Natural killer cell (primary cell): ENCODE results near the gene KDM4B. TPM values are rescaled to one million over a fixed set of nuclear protein-coding genes. Genes with fewer than 3 reads are reported as not detected.

Experiments
- ATAC-seq, 3 donors: fragments of 150-1000 bp in 2 of 3; fragments of 200-7000 bp in 1 of 3; cut with Tn5 transposase; 1 replicate in 1 of 3; 2 replicates in 2 of 3; pipeline ENCODE4 v1.10.0; 2021; ENCODE audit warnings: mild to moderate bottlenecking in 2 of 3, moderate library complexity in 2 of 3
- DNase-seq, 2 donors: peaks; one replicate each; pipeline versions ENCODE4 v3.0.0 to v3.0.0-alpha.2; 2013 to 2021; ENCODE audit warnings: mixed read lengths in 1 of 2
- H3K27ac ChIP-seq: one replicate; pipeline ENCODE4 v1.5.1; 2013; ENCODE audit warnings: mild to moderate bottlenecking, low read length
- H3K27me3 ChIP-seq: one replicate; pipeline ENCODE4 v1.6.1; 2013; ENCODE audit warnings: low read length; ENCODE audit not compliant: control insufficient read depth, insufficient read depth
- H3K36me3 ChIP-seq: one replicate; pipeline ENCODE4 v1.6.1; 2013; ENCODE audit warnings: low read length; ENCODE audit not compliant: control insufficient read depth, insufficient read depth
- H3K4me1 ChIP-seq: one replicate; pipeline ENCODE4 v1.6.1; 2013; ENCODE audit warnings: low read length; ENCODE audit not compliant: control insufficient read depth, insufficient read depth
- H3K4me3 ChIP-seq: one replicate; pipeline ENCODE4 v1.5.1; 2013; ENCODE audit warnings: low read length
- H3K9me3 ChIP-seq: one replicate; pipeline ENCODE4 v1.6.1; 2013; ENCODE audit warnings: low read length; ENCODE audit not compliant: control insufficient read depth, insufficient read depth
- H3K27ac Mint-ChIP-seq, 2 donors: one replicate each; pipeline ENCODE4 v1.8.0; 2022; ENCODE audit warnings: mild to moderate bottlenecking in 2 of 2, mixed read lengths in 2 of 2, moderate library complexity in 1 of 2
- H3K27me3 Mint-ChIP-seq, 2 donors: one replicate each; pipeline ENCODE4 v1.8.0; 2022; ENCODE audit warnings: low read depth in 2 of 2, mixed read lengths in 2 of 2
- H3K36me3 Mint-ChIP-seq: one replicate; pipeline ENCODE4 v1.8.0; 2022; ENCODE audit warnings: mixed read lengths
- H3K4me1 Mint-ChIP-seq, 2 donors: one replicate each; pipeline ENCODE4 v1.8.0; 2022; ENCODE audit warnings: mixed read lengths in 2 of 2
- H3K4me3 Mint-ChIP-seq: one replicate; pipeline ENCODE4 v1.8.0; 2022; ENCODE audit warnings: mild to moderate bottlenecking, moderate library complexity, mixed read lengths
- H3K9me3 Mint-ChIP-seq, 2 donors: one replicate each; pipeline ENCODE4 v1.8.0; 2022; ENCODE audit warnings: mixed read lengths in 2 of 2
- CTCF ChIP-seq: fragments of 200-600 bp; IDR thresholded peaks from one replicate; pipeline ENCODE4 v1.8.0; 2022; ENCODE audit warnings: antibody characterized with exemption
- WGBS: methylation state at CpG from one replicate; pipeline ENCODE4 v1.1.7; 2013; ENCODE audit warnings: missing lambda C conversion rate; ENCODE audit not compliant: insufficient coverage; 5-methylcytosine and 5-hydroxymethylcytosine counted together
- intact Hi-C: fragments of 100-400 bp; cut with micrococcal nuclease; formaldehyde crosslinking; loops from one replicate; pipeline ENCODE4 v1.14.2; 2022
- total RNA-seq, 4 donors: library from RNA; stranded (reverse); fragments of 120-200 nt in 1 of 4; gene quantifications; one replicate each; pipeline versions ENCODE4 v1.2.3 to v1.2.4, GENCODE V29; 2013 to 2022

KDM4B gene
- total RNA-seq, 3 donors from 2014 or later (not counting 1 experiment from before 2014, with no cell fraction given), result 68.0 to 73.5 (median 68.1) TPM

- Mint-ChIP-seq H3K4me3 (no peak overlapping the region), H3K9me3 (no peaks in the 10 kb centered on the region), H3K27me3 (no peaks in the 10 kb centered on the region), H3K27ac (no peak overlapping the region), H3K36me3 (peaks cover 10% of the 10 kb centered on the region), H3K4me1 (peaks cover 35 to 39% of the 10 kb centered on the region in 2 donors)
- H3K9me3 ChIP-seq, result no peaks in the 10 kb centered on the region
- WGBS, result 98% methylated on average over 17 of the region's 18 CpGs
- no peak for DNase-seq
- H3K4me3 ChIP-seq, result no peak overlapping the region
- no peak for TF ChIP-seq CTCF
- no peak for ATAC-seq
- H3K4me1 ChIP-seq, result peaks cover 44% of the 10 kb centered on the region
- no peaks in the 10 kb centered on the region for H3K27me3 ChIP-seq
- H3K27ac ChIP-seq, result no peak overlapping the region
- peaks cover 36% of the 10 kb centered on the region for H3K36me3 ChIP-seq
- intact Hi-C loops, result loop anchor here (5.0 kb wide), 1 partner anchor 58 kb away; no protein-coding TSS in a partner anchor
Measured at GRCh38 chr19:5079071-5079774, 110.3 kb downstream of the KDM4B start.

- Histone ChIP-seq H3K9me3 (no peaks in the 10 kb centered on the region), H3K4me3 (no peak overlapping the region), H3K36me3 (peaks cover 37% of the 10 kb centered on the region), H3K27ac (no peak overlapping the region), H3K4me1 (peaks cover 34% of the 10 kb centered on the region), H3K27me3 (no peaks in the 10 kb centered on the region)
- H3K36me3 Mint-ChIP-seq, result peaks cover 10% of the 10 kb centered on the region
- no peak overlapping the region for H3K27ac Mint-ChIP-seq
- 95% methylated on average over 26 of the region's 27 CpGs for WGBS
- intact Hi-C loops, result no loop called here
- H3K4me3 Mint-ChIP-seq, result no peak overlapping the region
- H3K27me3 Mint-ChIP-seq, result no peaks in the 10 kb centered on the region
- no peak for DNase-seq
- ATAC-seq, result no peak
- peaks cover 26 to 29% of the 10 kb centered on the region in 2 donors for H3K4me1 Mint-ChIP-seq
- no peak for TF ChIP-seq CTCF
- H3K9me3 Mint-ChIP-seq, result no peaks in the 10 kb centered on the region
Measured at GRCh38 chr19:5080030-5080654, 111.2 kb downstream of the KDM4B start.

GRCh38 chr19:5080809-5081208 is 111.9 kb downstream of the KDM4B start:
- Mint-ChIP-seq H3K4me3 (no peak overlapping the region), H3K27me3 (no peaks in the 10 kb centered on the region), H3K4me1 (peaks cover 20 to 23% of the 10 kb centered on the region in 2 donors), H3K9me3 (no peaks in the 10 kb centered on the region), H3K27ac (no peak overlapping the region), H3K36me3 (peaks cover 10% of the 10 kb centered on the region)
- DNase-seq (no peak), ATAC-seq (no peak)
- WGBS, result 93% methylated on average over 19 of the region's 19 CpGs
- no peak overlapping the region for H3K27ac ChIP-seq
- H3K36me3 ChIP-seq, result peaks cover 41% of the 10 kb centered on the region
- H3K4me3 ChIP-seq, result no peak overlapping the region
- H3K4me1 ChIP-seq, result peaks cover 28% of the 10 kb centered on the region
- H3K27me3 ChIP-seq, result no peaks in the 10 kb centered on the region
- no peaks in the 10 kb centered on the region for H3K9me3 ChIP-seq
- intact Hi-C loops, result no loop called here
- TF ChIP-seq CTCF, result no peak
